HG03280 (cell line): ENCODE data around the gene CDKAL1.
"Not testable (repeated sequence)": the region's sequence is repeated elsewhere in the genome, so short reads cannot be mapped to it uniquely, and the experiment has no call there.

ENCODE experiments used
- ATAC-seq: cut with Tn5 transposase; IDR thresholded peaks from one replicate; pipeline ENCODE4 v1.9.1; 2021; ENCODE audit warnings: mild to moderate bottlenecking, moderate library complexity; ENCODE audit not compliant: unreplicated experiment

Gene CDKAL1

GRCh38 chr6:20534295-20535262 lies at the start of gene CDKAL1:
Gene CDKAL1, plus strand, starts transcription at chr6:20534457. Its CDS starts 11,894 bp downstream, at chr6:20546351.
- ATAC-seq, result peak; percentile 84

- ATAC-seq, result no peak
Measured at GRCh38 chr6:20486641-20487040, 47.6 kb upstream of the CDKAL1 start.

GRCh38 chr6:20487669-20488375 lies 46.4 kb upstream of the CDKAL1 start:
- no peak for ATAC-seq

- no peak for ATAC-seq
Measured at GRCh38 chr6:20490591-20490990, 43.7 kb upstream of the CDKAL1 start.

- no peak for ATAC-seq
Measured at GRCh38 chr6:20492099-20492498, 42.2 kb upstream of the CDKAL1 start.

- no peak for ATAC-seq
Measured at GRCh38 chr6:20497216-20498040, 36.8 kb upstream of the CDKAL1 start.

- ATAC-seq, result no peak
Measured at GRCh38 chr6:20498041-20498385, 36.2 kb upstream of the CDKAL1 start.

GRCh38 chr6:20509212-20509611 lies 25.0 kb upstream of the CDKAL1 start:
- ATAC-seq, result no peak

- ATAC-seq, result no peak
Measured at GRCh38 chr6:20511852-20512251, 22.4 kb upstream of the CDKAL1 start.

- ATAC-seq, result not testable (repeated sequence)
Measured at GRCh38 chr6:20525208-20525607, 9.0 kb upstream of the CDKAL1 start.

GRCh38 chr6:20529086-20529448 lies 5.2 kb upstream of the CDKAL1 start:
- ATAC-seq, result peak; percentile 58

GRCh38 chr6:20532881-20533280 lies 1.4 kb upstream of the CDKAL1 start:
- ATAC-seq, result no peak

GRCh38 chr6:20533746-20534294 lies 437 bp upstream of the CDKAL1 start:
- no peak for ATAC-seq

GRCh38 chr6:20538131-20538662 lies 3.9 kb downstream of the CDKAL1 start:
- ATAC-seq, result no peak

GRCh38 chr6:20538907-20539306 lies 4.7 kb downstream of the CDKAL1 start:
- no peak for ATAC-seq

GRCh38 chr6:20539387-20539786 lies 5.1 kb downstream of the CDKAL1 start:
- no peak for ATAC-seq

- no peak for ATAC-seq
Measured at GRCh38 chr6:20540683-20541082, 6.4 kb downstream of the CDKAL1 start.

- ATAC-seq, result no peak
Measured at GRCh38 chr6:20541382-20541781, 7.1 kb downstream of the CDKAL1 start.

GRCh38 chr6:20542927-20543602 lies 8.8 kb downstream of the CDKAL1 start:
- peak; percentile 99 for ATAC-seq

- ATAC-seq, result no peak
Measured at GRCh38 chr6:20548264-20548663, 14.0 kb downstream of the CDKAL1 start.
